CD4-positive, alpha-beta memory T cell (primary cell): ENCODE data around the gene ADRM1. TPM values are rescaled to one million over a fixed set of nuclear protein-coding genes. Genes with fewer than 3 reads are reported as not detected.
A peak's percentile ranks its signal among the peaks of the same experiment; 100 is the strongest.

ENCODE experiments used
- CTCF ChIA-PET: fragments of 350-600 bp; sonication (Branson Sonifier 250); formaldehyde crosslinking; loops from one replicate; lab custom pipeline; 2021; ENCODE audit warnings: inconsistent platforms; ENCODE audit not compliant: partially characterized antibody; lab: Charles Lee
- POLR2A ChIA-PET: fragments of 350-600 bp; sonication (Branson Sonifier 250); formaldehyde crosslinking; loops from one replicate; lab custom pipeline; 2021; ENCODE audit not compliant: partially characterized antibody; lab: Charles Lee
- DNase-seq, 5 donors: peaks; one replicate each; pipeline versions ENCODE4 v3.0.0 to v3.0.0-alpha.2; 2020 to 2022; ENCODE audit warnings: mixed read lengths in 1 of 5
- H3K27ac ChIP-seq: one replicate; pipeline ENCODE4 v1.7.0; 2013; ENCODE audit warnings: low read depth, low read length
- H3K27me3 ChIP-seq: 2 replicates; pipeline ENCODE4 v1.7.0; 2013; ENCODE audit warnings: mild to moderate bottlenecking, low read length, moderate library complexity; ENCODE audit not compliant: insufficient read depth
- H3K36me3 ChIP-seq: 2 replicates; pipeline ENCODE4 v1.7.0; 2013; ENCODE audit warnings: mild to moderate bottlenecking, low read length, moderate library complexity; ENCODE audit not compliant: insufficient read depth
- H3K4me1 ChIP-seq: 2 replicates; pipeline ENCODE4 v1.7.0; 2013; ENCODE audit warnings: mild to moderate bottlenecking, low read length, moderate library complexity; ENCODE audit not compliant: insufficient read depth
- H3K4me3 ChIP-seq, 2 donors: one replicate each; pipeline ENCODE4 v1.7.0; 2013; ENCODE audit warnings: low read length in 2 of 2, mild to moderate bottlenecking in 1 of 2
- H3K9me3 ChIP-seq, 2 donors: one replicate each; pipeline ENCODE4 v1.7.0; 2013; ENCODE audit warnings: low read length in 2 of 2, control low read depth in 1 of 2; ENCODE audit not compliant: control insufficient read depth in 1 of 2
- H3K27ac Mint-ChIP-seq, 7 donors: one replicate each; pipeline ENCODE4 v1.8.0; 2020 to 2021; ENCODE audit warnings: mixed read lengths in 7 of 7, mild to moderate bottlenecking in 6 of 7, inconsistent platforms in 3 of 7, moderate library complexity in 3 of 7
- H3K27me3 Mint-ChIP-seq, 2 donors: one replicate each; pipeline ENCODE4 v1.8.0; 2020 to 2021; ENCODE audit warnings: mixed read lengths in 2 of 2
- H3K36me3 Mint-ChIP-seq, 2 donors: one replicate each; pipeline ENCODE4 v1.8.0; 2020 to 2021; ENCODE audit warnings: mixed read lengths in 2 of 2, inconsistent platforms in 1 of 2, mild to moderate bottlenecking in 1 of 2
- H3K4me1 Mint-ChIP-seq, 4 donors: one replicate each; pipeline ENCODE4 v1.8.0; 2020 to 2021; ENCODE audit warnings: mixed read lengths in 4 of 4, mild to moderate bottlenecking in 1 of 4
- H3K4me3 Mint-ChIP-seq, 8 donors: one replicate each; pipeline ENCODE4 v1.8.0; 2020 to 2021; ENCODE audit warnings: mixed read lengths in 8 of 8, mild to moderate bottlenecking in 7 of 8, moderate library complexity in 6 of 8, inconsistent platforms in 3 of 8
- H3K9me3 Mint-ChIP-seq, 8 donors: one replicate each; pipeline ENCODE4 v1.8.0; 2020 to 2021; ENCODE audit warnings: mixed read lengths in 8 of 8, mild to moderate bottlenecking in 5 of 8, inconsistent platforms in 3 of 8, moderate library complexity in 1 of 8
- intact Hi-C: fragments of 100-400 bp; cut with micrococcal nuclease; formaldehyde crosslinking; loops from one replicate; pipeline ENCODE4 v1.15.1; 2023
- polyA plus RNA-seq, 2 donors: library from polyadenylated mRNA; unstranded; fragments of 300-500 nt; fragmentation: Illumina TruSeq; gene quantifications; one replicate each; pipeline ENCODE4 v1.2.3, GENCODE V29; 2021
- total RNA-seq, 2 experiments: library from RNA; stranded (reverse); gene quantifications; one replicate each; pipeline ENCODE4 v1.2.3, GENCODE V29; 2021

Gene ADRM1
- total and polyA plus RNA-seq, 4 experiments from 2014 or later = 59.4 to 102 (median 79.0) TPM

DNA sequence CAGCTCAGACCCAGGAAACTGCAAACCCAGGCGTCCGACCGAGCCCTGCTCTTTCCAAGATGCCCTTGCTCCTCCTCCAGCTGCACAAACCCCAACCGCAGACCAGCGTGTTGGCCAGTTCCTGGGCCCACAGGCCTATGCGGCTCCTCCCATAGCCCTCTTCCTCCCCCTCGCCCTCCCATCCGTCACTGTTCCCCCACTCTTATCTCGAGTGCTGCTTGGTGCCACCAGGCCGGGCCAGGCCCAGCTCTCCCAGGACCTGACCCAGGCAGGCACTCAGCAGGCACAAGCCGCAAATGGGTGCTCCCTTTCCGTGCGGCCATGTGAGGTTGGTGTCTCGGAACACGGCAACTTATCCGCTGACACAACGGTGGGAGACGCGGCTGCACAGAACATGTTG is 28.6 kb downstream of the ADRM1 start:
- Histone ChIP-seq H3K27ac (no peak overlapping the region), H3K36me3 (no peaks in the 10 kb centered on the region), H3K27me3 (no peaks in the 10 kb centered on the region), H3K4me3 (no peak overlapping the region), H3K9me3 (no peaks in the 10 kb centered on the region), H3K4me1 (no peaks in the 10 kb centered on the region)
- POLR2A ChIA-PET = no interaction called here
- CTCF ChIA-PET = no interaction called here
- no peaks in the 10 kb centered on the region for H3K9me3 Mint-ChIP-seq
- no peak overlapping the region for H3K27ac Mint-ChIP-seq
- no peaks in the 10 kb centered on the region for H3K27me3 Mint-ChIP-seq
- no peaks in the 10 kb centered on the region for H3K4me1 Mint-ChIP-seq
- intact Hi-C loops = no loop called here
- DNase-seq = peak in 1 of 5 donors; percentile 9
- H3K4me3 Mint-ChIP-seq = no peak overlapping the region
- no peaks in the 10 kb centered on the region for H3K36me3 Mint-ChIP-seq

DNA sequence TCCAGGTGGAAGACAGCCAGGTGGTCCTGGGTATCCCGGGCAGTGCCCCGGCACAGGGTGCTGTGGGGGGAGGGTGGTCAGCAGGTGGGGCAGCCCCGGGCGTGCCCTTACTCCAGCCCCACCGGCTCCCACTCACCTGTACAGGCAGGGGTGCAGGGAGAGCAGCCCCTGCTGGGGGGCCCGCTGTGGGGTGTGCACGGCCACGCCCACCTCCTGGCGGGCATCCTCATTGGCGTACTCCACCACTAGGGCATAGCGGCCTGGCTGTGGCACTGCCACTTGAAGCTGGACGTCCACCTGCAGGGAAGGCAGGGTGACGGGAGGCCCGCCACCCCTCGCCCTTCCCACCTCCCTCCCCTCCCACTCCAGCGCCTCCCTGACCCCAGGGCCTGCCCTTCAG is 29.6 kb downstream of the ADRM1 start:
- peak in 1 of 5 donors; percentile 24 for DNase-seq
- ChIA-PET POLR2A (no interaction called here), CTCF (no interaction called here)
- peaks cover 1 to 4% of the 10 kb centered on the region in 2 donors for H3K27me3 Mint-ChIP-seq
- no peaks in the 10 kb centered on the region for H3K4me1 ChIP-seq
- no peaks in the 10 kb centered on the region for H3K36me3 Mint-ChIP-seq
- intact Hi-C loops = no loop called here
- no peaks in the 10 kb centered on the region for H3K27me3 ChIP-seq
- H3K9me3 Mint-ChIP-seq = no peaks in the 10 kb centered on the region
- no peak overlapping the region for H3K4me3 ChIP-seq
- H3K4me3 Mint-ChIP-seq = no peak overlapping the region
- no peaks in the 10 kb centered on the region for H3K36me3 ChIP-seq
- peaks cover 0 to 5% (median 0%) of the 10 kb centered on the region in 4 donors for H3K4me1 Mint-ChIP-seq
- no peaks in the 10 kb centered on the region for H3K9me3 ChIP-seq
- no peak overlapping the region for H3K27ac Mint-ChIP-seq
- no peak overlapping the region for H3K27ac ChIP-seq

DNA sequence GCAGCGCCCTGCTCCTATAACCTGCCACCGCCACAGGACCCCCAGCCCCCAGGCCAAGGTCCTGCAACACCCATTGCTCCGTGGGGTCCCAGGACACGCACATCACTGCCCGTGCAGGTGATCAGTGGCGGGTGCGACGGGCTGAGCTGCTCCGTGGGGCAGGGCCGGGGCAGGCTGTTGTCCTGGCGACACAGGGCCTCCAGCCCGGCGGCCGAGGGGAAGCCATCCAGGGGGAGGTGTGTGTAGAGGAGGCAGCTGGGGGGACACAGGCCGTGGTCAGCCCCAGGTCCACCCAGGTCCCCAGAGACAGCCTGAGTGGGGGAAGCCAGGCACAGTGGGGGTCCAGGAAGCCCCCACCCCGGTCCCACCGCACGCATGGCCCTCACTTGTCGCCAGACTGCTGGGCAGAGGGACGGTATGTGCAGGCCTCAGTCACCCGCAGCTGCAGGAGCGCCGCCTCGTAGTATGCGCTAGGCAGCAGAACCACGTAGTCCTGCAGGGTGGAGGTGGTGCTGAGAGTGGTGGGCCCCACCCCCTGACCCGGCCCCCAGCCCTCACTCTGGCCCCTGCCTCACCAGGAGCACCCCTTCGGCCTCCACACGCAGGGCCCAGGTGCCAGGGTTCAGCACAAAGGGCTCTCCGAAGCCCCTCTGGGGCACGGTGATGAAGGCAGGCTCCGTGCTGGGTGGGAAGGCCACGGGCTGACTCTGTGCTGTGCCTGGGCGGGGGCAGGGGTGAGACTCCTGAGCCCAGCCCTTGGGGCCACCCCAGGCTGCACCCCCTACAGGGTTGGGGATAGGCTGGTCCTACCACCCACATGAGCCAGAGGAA is 30.4 kb downstream of the ADRM1 start:
- no peaks in the 10 kb centered on the region for H3K9me3 Mint-ChIP-seq
- ChIA-PET POLR2A (no interaction called here), CTCF (no interaction called here)
- H3K4me1 Mint-ChIP-seq = peaks cover 0 to 5% (median 0%) of the 10 kb centered on the region in 4 donors
- DNase-seq = peak in 1 of 5 donors; percentile 21
- H3K9me3 ChIP-seq = no peaks in the 10 kb centered on the region
- no peaks in the 10 kb centered on the region for H3K4me1 ChIP-seq
- H3K27ac ChIP-seq = no peak overlapping the region
- H3K27me3 ChIP-seq = no peaks in the 10 kb centered on the region
- H3K27me3 Mint-ChIP-seq = peaks cover 1 to 4% of the 10 kb centered on the region in 2 donors
- H3K36me3 Mint-ChIP-seq = no peaks in the 10 kb centered on the region
- H3K4me3 ChIP-seq = no peak overlapping the region
- H3K36me3 ChIP-seq = no peaks in the 10 kb centered on the region
- H3K27ac Mint-ChIP-seq = no peak overlapping the region
- intact Hi-C loops = no loop called here
- no peak overlapping the region for H3K4me3 Mint-ChIP-seq

DNA sequence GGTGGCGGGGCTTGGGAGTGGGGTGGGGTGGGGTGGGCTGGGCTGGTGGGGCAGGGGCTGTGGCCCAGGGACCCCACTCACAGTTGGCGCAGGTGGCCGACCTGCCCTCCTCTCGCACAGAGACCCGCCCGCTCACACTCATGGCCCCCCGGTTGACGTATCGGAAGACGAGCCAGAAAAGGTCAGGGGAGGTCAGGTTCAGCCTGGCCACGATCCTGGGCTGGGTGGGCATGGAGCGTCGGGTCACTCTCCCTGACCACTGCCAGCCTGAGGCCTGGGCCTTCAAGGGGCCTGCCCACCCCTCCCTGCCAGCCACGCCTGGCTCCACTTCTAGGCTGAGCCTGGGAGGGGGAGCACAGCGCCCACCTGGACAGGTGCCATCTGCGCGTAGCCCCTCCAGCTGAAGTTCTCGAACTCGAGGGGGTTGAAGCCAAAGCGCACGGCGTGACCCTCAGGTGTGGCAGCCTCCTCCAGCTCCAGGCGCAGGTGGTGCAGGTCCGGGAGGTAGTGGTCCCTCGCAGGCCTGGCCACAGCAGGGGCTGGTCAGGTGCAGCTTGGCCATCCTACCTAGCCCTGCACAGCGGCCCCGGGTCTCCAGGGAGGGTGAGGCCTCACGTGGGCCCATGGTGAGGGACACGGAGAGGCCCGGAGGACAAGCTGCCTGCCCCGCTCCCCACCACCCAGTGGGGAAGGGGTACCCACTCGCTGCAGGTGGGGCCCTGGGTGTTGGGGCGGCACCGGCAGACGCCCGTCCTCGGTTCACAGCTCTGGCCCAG is 31.2 kb downstream of the ADRM1 start:
- Mint-ChIP-seq H3K4me1 (peaks cover 0 to 5% (median 0%) of the 10 kb centered on the region in 4 donors), H3K9me3 (no peaks in the 10 kb centered on the region), H3K4me3 (no peak overlapping the region), H3K27me3 (peaks cover 1 to 4% of the 10 kb centered on the region in 2 donors), H3K36me3 (no peaks in the 10 kb centered on the region), H3K27ac (no peak overlapping the region)
- intact Hi-C loops = no loop called here
- peak in 1 of 5 donors; percentile 3 for DNase-seq
- no peak overlapping the region for H3K4me3 ChIP-seq
- H3K27ac ChIP-seq = no peak overlapping the region
- no peaks in the 10 kb centered on the region for H3K9me3 ChIP-seq
- POLR2A ChIA-PET = no interaction called here
- H3K4me1 ChIP-seq = no peaks in the 10 kb centered on the region
- no peaks in the 10 kb centered on the region for H3K27me3 ChIP-seq
- CTCF ChIA-PET = no interaction called here
- H3K36me3 ChIP-seq = no peaks in the 10 kb centered on the region

DNA sequence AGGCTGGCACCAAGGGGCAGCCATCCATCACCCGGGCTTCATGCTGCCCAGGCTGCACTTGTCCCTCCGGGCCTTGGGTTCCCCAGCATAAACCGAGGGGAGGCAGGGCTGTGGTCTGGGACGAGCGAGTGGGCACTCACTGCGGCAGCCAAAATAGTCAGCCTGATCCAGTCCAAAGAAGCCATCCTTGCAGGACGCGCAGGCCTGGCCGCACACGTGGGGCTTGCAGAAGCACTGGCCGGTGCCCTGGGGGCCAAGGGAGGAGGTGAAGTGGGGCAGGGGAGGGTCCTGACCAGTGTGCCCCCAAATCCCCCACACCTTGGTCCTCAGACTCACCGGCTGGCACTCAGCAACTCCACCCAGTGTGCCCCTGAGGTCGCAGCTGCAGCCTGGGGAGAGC is 32.1 kb downstream of the ADRM1 start:
- Histone ChIP-seq H3K4me3 (no peak overlapping the region), H3K27ac (no peak overlapping the region), H3K36me3 (no peaks in the 10 kb centered on the region), H3K27me3 (no peaks in the 10 kb centered on the region), H3K4me1 (no peaks in the 10 kb centered on the region), H3K9me3 (no peaks in the 10 kb centered on the region)
- Mint-ChIP-seq H3K4me3 (no peak overlapping the region), H3K4me1 (peaks cover 0 to 5% (median 0%) of the 10 kb centered on the region in 4 donors), H3K36me3 (no peaks in the 10 kb centered on the region), H3K27ac (no peak overlapping the region), H3K27me3 (peaks cover 6 to 9% of the 10 kb centered on the region in 2 donors), H3K9me3 (no peaks in the 10 kb centered on the region)
- DNase-seq = peak in 1 of 5 donors; percentile 33
- ChIA-PET POLR2A (no interaction called here), CTCF (no interaction called here)
- intact Hi-C loops = no loop called here

DNA sequence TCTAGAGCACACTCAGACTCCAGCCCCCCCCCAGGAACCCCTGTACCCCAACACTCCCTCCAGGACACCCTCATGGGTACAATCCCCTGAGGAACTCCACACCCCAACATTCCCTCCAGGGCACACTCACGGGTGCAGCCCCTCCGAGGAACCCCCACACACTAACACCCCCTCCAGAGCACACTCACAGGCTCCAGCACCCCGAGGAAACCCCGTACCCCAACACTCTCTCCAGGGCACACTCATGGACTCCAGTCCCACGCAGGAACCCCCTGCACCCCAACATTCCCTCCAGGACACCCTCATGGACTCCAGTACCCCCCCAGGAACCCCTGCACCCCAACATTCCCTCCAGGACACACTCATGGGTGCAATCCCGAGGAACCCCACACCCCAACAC is 32.7 kb downstream of the ADRM1 start:
- Histone ChIP-seq H3K27ac (no peak overlapping the region), H3K4me3 (no peak overlapping the region), H3K9me3 (no peaks in the 10 kb centered on the region), H3K27me3 (no peaks in the 10 kb centered on the region), H3K36me3 (no peaks in the 10 kb centered on the region), H3K4me1 (no peaks in the 10 kb centered on the region)
- H3K9me3 Mint-ChIP-seq = no peaks in the 10 kb centered on the region
- H3K36me3 Mint-ChIP-seq = no peaks in the 10 kb centered on the region
- no peak overlapping the region for H3K4me3 Mint-ChIP-seq
- intact Hi-C loops = no loop called here
- peaks cover 0 to 5% (median 0%) of the 10 kb centered on the region in 4 donors for H3K4me1 Mint-ChIP-seq
- peak in 1 of 5 donors; percentile 24 for DNase-seq
- H3K27ac Mint-ChIP-seq = peak overlapping the region in 1 of 7 donors; percentile 65
- ChIA-PET POLR2A (no interaction called here), CTCF (no interaction called here)
- peaks cover 8 to 11% of the 10 kb centered on the region in 2 donors for H3K27me3 Mint-ChIP-seq

DNA sequence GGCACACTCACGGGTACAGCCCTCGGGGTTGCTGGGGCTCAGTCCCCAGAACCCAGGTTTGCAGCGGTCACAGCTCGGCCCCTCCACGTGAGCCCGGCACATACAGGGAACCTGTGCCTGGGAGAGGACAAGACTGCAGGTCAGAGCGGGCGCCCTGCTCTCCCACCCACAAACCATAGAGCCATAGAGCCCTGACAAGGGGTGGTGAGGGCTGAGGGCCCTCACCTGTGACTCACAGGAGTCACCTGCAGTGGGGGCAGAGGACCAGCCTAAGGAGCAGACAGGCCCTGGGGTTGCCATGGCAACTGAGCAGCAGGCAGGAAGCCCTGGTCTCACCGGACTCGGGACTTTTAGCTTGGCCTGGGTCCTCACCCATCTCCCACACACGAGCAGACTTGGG is 33.5 kb downstream of the ADRM1 start:
- no peak overlapping the region for H3K27ac Mint-ChIP-seq
- ChIA-PET CTCF (no interaction called here), POLR2A (no interaction called here)
- no peaks in the 10 kb centered on the region for H3K9me3 Mint-ChIP-seq
- intact Hi-C loops = no loop called here
- peaks cover 8 to 11% of the 10 kb centered on the region in 2 donors for H3K27me3 Mint-ChIP-seq
- Histone ChIP-seq H3K36me3 (no peaks in the 10 kb centered on the region), H3K27me3 (no peaks in the 10 kb centered on the region), H3K4me3 (no peak overlapping the region), H3K4me1 (no peaks in the 10 kb centered on the region), H3K9me3 (no peaks in the 10 kb centered on the region), H3K27ac (no peak overlapping the region)
- H3K4me1 Mint-ChIP-seq = peaks cover 0 to 5% (median 0%) of the 10 kb centered on the region in 4 donors
- DNase-seq = peak in 1 of 5 donors; percentile 26
- H3K4me3 Mint-ChIP-seq = no peak overlapping the region
- H3K36me3 Mint-ChIP-seq = no peaks in the 10 kb centered on the region
